ENCODE measurements around the gene CERK.

CERK gene

DNA sequence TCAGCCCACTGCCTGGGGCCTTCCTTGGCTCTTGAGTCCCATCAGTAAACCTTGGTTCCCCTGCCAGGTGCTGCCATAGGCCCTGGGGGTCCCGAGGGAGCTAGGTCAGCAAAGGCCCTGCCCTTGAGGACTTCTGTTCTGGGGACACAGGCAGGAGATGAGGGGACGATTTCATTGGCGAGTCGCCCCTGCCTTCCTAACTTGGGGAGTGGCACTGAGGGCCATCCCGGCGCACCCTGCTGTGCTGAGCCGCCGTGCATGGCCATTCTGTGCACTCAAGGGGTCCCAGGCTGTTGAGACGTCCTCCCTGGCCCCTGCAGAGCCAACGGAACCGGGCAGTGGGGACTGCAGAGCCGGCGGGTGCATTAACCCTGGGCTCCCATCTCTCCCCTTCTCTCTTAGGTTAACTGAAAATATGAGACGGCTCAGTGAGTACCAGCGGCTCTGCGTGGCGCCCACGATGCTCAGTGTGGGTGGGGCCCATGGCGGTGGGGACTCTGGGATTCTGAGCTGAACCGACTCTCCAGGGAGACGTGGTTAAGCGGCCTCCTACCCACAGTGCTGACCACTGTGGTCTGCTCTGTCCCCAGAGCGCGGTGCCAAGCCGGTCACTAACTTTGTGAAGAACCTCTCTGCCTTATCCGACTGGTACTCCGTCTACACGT, 74.5 kb downstream of the CERK start:
- TF ChIP-seq GATA1 (IDR thresholded peaks at IDR 0.05; ENCODE audit: low read depth, low read length) (no peak), POLR2A (IDR thresholded peaks at IDR 0.05; ENCODE audit: low read length) (no peak)
- DNase-seq: no peak

DNA sequence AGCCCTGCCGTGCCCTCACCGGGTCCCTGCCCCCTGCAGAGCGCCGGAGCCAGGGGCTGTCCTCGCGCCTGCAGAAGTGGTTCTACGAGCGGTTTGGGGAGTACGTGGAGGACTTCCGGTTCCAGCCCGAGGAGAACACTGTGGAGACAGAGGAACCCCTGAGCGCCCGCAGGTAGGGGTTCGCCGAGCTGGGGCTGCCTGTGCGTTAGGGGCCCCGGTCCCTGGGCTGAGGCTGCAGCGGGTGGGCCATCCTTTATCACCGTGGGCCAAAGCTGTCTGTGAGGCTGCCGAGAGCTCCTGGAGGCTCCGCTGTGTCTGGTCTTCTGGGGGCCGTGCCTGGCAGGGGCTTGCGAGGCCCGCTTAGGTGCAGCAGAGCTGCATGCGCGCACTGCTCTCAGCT, 75.1 kb downstream of the CERK start:
- no peak for DNase-seq
- no peak for TF ChIP-seq GATA1 (IDR thresholded peaks at IDR 0.05; ENCODE audit: low read depth, low read length)
- no peak for TF ChIP-seq POLR2A (IDR thresholded peaks at IDR 0.05; ENCODE audit: low read length)

- TF ChIP-seq GATA1 (IDR thresholded peaks at IDR 0.05; ENCODE audit: low read depth, low read length) (no peak), POLR2A (IDR thresholded peaks at IDR 0.05; ENCODE audit: low read length) (no peak)
- no peak for DNase-seq
Observed at GRCh38 chr22:46662226-46662625, 75.8 kb downstream of the CERK start.

GRCh38 chr22:46661221-46661851, 76.7 kb downstream of the CERK start:
- TF ChIP-seq POLR2A (IDR thresholded peaks at IDR 0.05; ENCODE audit: low read length) (no peak), GATA1 (IDR thresholded peaks at IDR 0.05; ENCODE audit: low read depth, low read length) (no peak)
- DNase-seq: peak in 1 of 2 experiments; percentile 16

GRCh38 chr22:46660604-46661201, 77.3 kb downstream of the CERK start:
- peak; percentile 25 to 64 for DNase-seq
- TF ChIP-seq GATA1 (IDR thresholded peaks at IDR 0.05; ENCODE audit: low read depth, low read length) (no peak), POLR2A (IDR thresholded peaks at IDR 0.05; ENCODE audit: low read length) (no peak)

GRCh38 chr22:46659791-46660186, 78.3 kb downstream of the CERK start:
- DNase-seq: no peak
- no peak for TF ChIP-seq POLR2A (IDR thresholded peaks at IDR 0.05; ENCODE audit: low read length)
- TF ChIP-seq GATA1 (IDR thresholded peaks at IDR 0.05; ENCODE audit: low read depth, low read length): no peak

DNA sequence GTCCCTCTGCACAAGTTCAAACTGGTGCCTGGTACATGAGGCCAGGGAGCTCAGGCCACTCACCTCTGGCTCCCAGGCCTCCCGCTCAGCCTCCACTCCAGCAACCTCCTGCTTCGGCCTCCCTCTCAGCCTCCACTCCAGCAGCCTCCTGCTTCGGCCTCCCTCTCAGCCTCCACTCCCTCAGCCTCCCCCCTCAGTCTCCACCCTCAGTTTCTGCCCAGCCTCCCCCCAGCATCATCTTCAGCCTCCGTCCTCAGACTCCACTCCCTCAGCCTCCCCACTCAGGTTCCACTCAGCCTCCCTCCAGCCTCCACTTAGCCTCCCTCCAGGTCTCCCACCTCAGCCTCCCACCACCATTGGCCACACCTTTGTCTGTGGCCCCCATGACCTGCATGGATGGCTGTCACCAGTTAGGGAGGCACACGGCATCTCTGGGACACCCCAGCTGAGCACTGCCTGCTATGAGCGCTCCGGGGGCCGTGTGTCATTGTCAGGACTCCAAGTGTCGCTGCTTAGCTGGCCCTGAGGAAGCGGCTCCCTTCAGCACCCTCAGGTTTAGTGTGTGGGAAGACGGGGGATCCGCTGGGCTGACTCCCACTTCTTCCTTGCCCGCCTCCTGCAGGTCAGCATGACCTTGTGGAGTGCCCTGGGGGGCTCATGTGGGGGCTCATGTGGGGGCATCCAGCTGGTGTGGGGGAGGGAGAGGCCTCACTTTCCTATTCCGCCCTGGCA, 78.8 kb downstream of the CERK start:
- no peak for TF ChIP-seq POLR2A (IDR thresholded peaks at IDR 0.05; ENCODE audit: low read length)
- no peak for TF ChIP-seq GATA1 (IDR thresholded peaks at IDR 0.05; ENCODE audit: low read depth, low read length)
- no peak for DNase-seq

- no peak for DNase-seq
- no peak for TF ChIP-seq GATA1 (IDR thresholded peaks at IDR 0.05; ENCODE audit: low read depth, low read length)
- no peak for TF ChIP-seq POLR2A (IDR thresholded peaks at IDR 0.05; ENCODE audit: low read length)
Observed at GRCh38 chr22:46657996-46658947, 79.8 kb downstream of the CERK start.

DNA sequence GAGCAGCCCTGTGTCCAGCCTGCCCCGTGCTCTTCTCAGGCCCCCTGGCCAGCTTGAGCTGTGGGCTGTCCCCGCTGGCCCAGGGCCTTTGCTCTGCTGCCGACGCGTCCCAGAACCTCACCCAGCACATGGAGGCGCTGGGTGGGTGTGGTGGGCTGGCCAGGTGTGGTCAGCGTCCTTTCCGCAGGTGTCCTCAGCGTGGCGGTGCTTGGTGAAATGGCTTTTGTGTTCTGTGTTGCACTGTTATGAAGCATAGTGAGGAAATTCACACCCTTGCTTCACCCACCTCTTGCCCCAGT, 80.4 kb downstream of the CERK start:
- DNase-seq: no peak
- TF ChIP-seq GATA1 (IDR thresholded peaks at IDR 0.05; ENCODE audit: low read depth, low read length) (no peak), POLR2A (IDR thresholded peaks at IDR 0.05; ENCODE audit: low read length) (no peak)

GRCh38 chr22:46656856-46657654, 81.0 kb downstream of the CERK start:
- no peak for DNase-seq
- TF ChIP-seq POLR2A (IDR thresholded peaks at IDR 0.05; ENCODE audit: low read length): no peak
- TF ChIP-seq GATA1 (IDR thresholded peaks at IDR 0.05; ENCODE audit: low read depth, low read length): no peak

- TF ChIP-seq GATA1 (IDR thresholded peaks at IDR 0.05; ENCODE audit: low read depth, low read length): no peak
- no peak for TF ChIP-seq POLR2A (IDR thresholded peaks at IDR 0.05; ENCODE audit: low read length)
- DNase-seq: no peak
Observed at GRCh38 chr22:46655861-46656608, 82.0 kb downstream of the CERK start.
